Panc1 (cell line): ENCODE results near the gene IAPP. TPM values are rescaled to one million over a fixed set of nuclear protein-coding genes. Genes with fewer than 3 reads are reported as not detected.

Experiments
- ATAC-seq: fragments of 200-7000 bp; cut with Tn5 transposase; 2 replicates; pipeline ENCODE4 v1.9.1; 2020; ENCODE audit warnings: mild to moderate bottlenecking, moderate library complexity
- BruUV-seq: library from RNA; stranded (reverse); fragments of 400-500 nt; replicated peaks from 2 replicates; lab custom pipeline; 2021; lab: Mats Ljungman, UMichigan
- CTCF ChIA-PET: fragments of 300-600 bp; sonication (Branson Sonifier 250); formaldehyde crosslinking; loops from one replicate; lab custom pipeline; 2022; ENCODE audit warnings: antibody characterized with exemption; lab: Charles Lee
- POLR2A ChIA-PET: fragments of 300-600 bp; sonication (Branson Sonifier 250); formaldehyde crosslinking; loops from one replicate; lab custom pipeline; 2022; ENCODE audit warnings: antibody characterized with exemption; lab: Charles Lee
- DNase-seq: peaks from one replicate; pipeline ENCODE4 v3.0.0-alpha.2; 2010; ENCODE audit warnings: low read depth, low spot score
- H3K27ac ChIP-seq: 2 replicates; pipeline ENCODE4 v1.5.1; 2011; ENCODE audit warnings: mild to moderate bottlenecking, low read length, inconsistent platforms
- H3K27me3 ChIP-seq: fragments of 200-500 bp; sonication (Bioruptor generic); 2 replicates; pipeline ENCODE4 v1.6.0; 2014; ENCODE audit warnings: low read length, inconsistent platforms; ENCODE audit not compliant: control insufficient read depth, insufficient read depth
- H3K36me3 ChIP-seq: fragments of 200-500 bp; sonication (Bioruptor generic); 2 replicates; pipeline ENCODE4 v1.5.1; 2014; ENCODE audit warnings: inconsistent platforms, mild to moderate bottlenecking, low read length, moderate library complexity; ENCODE audit not compliant: control insufficient read depth, insufficient read depth
- H3K4me1 ChIP-seq: 2 replicates; pipeline ENCODE4 v1.5.1; 2011; ENCODE audit warnings: inconsistent platforms, mild to moderate bottlenecking, low read length, moderate library complexity; ENCODE audit not compliant: control insufficient read depth, insufficient read depth
- H3K4me3 ChIP-seq, 2 experiments: 2 replicates each; pipeline ENCODE4 v1.5.1; 2011 to 2012; ENCODE audit warnings: low read depth in 2 of 2, low read length in 2 of 2, mild to moderate bottlenecking in 2 of 2, inconsistent platforms in 1 of 2, moderate library complexity in 1 of 2
- H3K9me3 ChIP-seq: fragments of 200-500 bp; sonication (Bioruptor generic); 2 replicates; pipeline ENCODE4 v1.5.1; 2014; ENCODE audit warnings: low read depth, mild to moderate bottlenecking, inconsistent platforms, low read length, moderate library complexity; ENCODE audit not compliant: control insufficient read depth, insufficient read depth
- POLR2AphosphoS5 ChIP-seq: IDR thresholded peaks from 2 replicates; pipeline ENCODE4 v1.6.1; 2012; ENCODE audit warnings: mild to moderate bottlenecking, low read depth, low read length, moderate library complexity
- SIN3A ChIP-seq: IDR thresholded peaks from 2 replicates; pipeline ENCODE4 v1.6.1; 2012; ENCODE audit warnings: low read depth, mild to moderate bottlenecking, low read length, moderate library complexity, borderline replicate concordance; ENCODE audit not compliant: insufficient read depth
- TCF7L2 ChIP-seq: IDR thresholded peaks from 2 replicates; pipeline ENCODE4 v1.6.1; 2011; ENCODE audit warnings: mild to moderate bottlenecking, low read depth, low read length, inconsistent platforms
- in situ Hi-C: cut with HindIII; loops from 2 replicates; pipeline ENCODE4 v1.10.0; 2016; ENCODE audit warnings: low sequenced_read_pairs, low pct_unique_long_range_greater_than_20kb
- intact Hi-C: fragments of 100-400 bp; cut with micrococcal nuclease; formaldehyde crosslinking; loops from one replicate; pipeline ENCODE4 v1.10.0; 2022; ENCODE audit not compliant: unreplicated experiment
- total RNA-seq: library from RNA; stranded (reverse); gene quantifications from one replicate; pipeline ENCODE4 v1.2.1, GENCODE V29; 2021; ENCODE audit not compliant: unreplicated experiment
- TF ChIP-seq, protein P1 (sequence below): fragments of 450-650 bp; IDR thresholded peaks from 2 replicates; pipeline ENCODE4 v1.5.1; 2017; ENCODE audit warnings: mild to moderate bottlenecking
- TF ChIP-seq, protein P2 (sequence below), 2 experiments: IDR thresholded peaks; 2 replicates each; pipeline ENCODE4 v1.6.1; 2011 to 2012; ENCODE audit warnings: low read depth in 2 of 2, control low read depth in 1 of 2, low read length in 1 of 2, mild to moderate bottlenecking in 1 of 2, moderate library complexity in 1 of 2; ENCODE audit not compliant: insufficient read depth in 1 of 2

Gene IAPP
- total RNA-seq, 1 experiment from 2014 or later: not detected

DNA sequence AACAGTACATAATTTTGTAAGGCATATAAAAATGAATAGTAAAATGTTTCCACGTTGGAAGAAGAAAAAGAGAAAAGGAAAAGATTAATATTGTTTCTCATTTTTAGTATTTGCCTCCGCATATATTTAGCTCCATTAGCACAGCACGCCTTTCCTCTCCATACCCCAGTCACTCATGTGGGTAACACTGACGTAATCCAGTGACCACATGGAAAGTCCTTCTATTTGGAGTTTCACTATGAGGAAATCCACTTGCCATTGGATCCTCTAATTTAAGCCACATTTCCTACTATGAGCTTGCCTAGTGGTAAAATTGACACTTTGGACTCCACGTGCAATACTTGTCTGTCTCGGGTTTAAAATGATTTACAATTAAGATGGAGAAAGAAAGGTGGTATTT is 32.3 kb upstream of the IAPP start:
- H3K27me3 ChIP-seq: no peaks in the 10 kb centered on the region
- BruUV-seq: no TSS peak
- no peak overlapping the region for H3K4me3 ChIP-seq
- ChIA-PET POLR2A (no interaction called here), CTCF (no interaction called here)
- ATAC-seq (no peak), DNase-seq (no peak)
- in situ Hi-C loops (no loop called here), intact Hi-C loops (no loop called here)
- H3K9me3 ChIP-seq: no peaks in the 10 kb centered on the region
- TF ChIP-seq, protein P1, sequence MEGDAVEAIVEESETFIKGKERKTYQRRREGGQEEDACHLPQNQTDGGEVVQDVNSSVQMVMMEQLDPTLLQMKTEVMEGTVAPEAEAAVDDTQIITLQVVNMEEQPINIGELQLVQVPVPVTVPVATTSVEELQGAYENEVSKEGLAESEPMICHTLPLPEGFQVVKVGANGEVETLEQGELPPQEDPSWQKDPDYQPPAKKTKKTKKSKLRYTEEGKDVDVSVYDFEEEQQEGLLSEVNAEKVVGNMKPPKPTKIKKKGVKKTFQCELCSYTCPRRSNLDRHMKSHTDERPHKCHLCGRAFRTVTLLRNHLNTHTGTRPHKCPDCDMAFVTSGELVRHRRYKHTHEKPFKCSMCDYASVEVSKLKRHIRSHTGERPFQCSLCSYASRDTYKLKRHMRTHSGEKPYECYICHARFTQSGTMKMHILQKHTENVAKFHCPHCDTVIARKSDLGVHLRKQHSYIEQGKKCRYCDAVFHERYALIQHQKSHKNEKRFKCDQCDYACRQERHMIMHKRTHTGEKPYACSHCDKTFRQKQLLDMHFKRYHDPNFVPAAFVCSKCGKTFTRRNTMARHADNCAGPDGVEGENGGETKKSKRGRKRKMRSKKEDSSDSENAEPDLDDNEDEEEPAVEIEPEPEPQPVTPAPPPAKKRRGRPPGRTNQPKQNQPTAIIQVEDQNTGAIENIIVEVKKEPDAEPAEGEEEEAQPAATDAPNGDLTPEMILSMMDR: no peak
- TF ChIP-seq POLR2AphosphoS5 (no peak), TCF7L2 (no peak), SIN3A (no peak)
- TF ChIP-seq, protein P2, sequence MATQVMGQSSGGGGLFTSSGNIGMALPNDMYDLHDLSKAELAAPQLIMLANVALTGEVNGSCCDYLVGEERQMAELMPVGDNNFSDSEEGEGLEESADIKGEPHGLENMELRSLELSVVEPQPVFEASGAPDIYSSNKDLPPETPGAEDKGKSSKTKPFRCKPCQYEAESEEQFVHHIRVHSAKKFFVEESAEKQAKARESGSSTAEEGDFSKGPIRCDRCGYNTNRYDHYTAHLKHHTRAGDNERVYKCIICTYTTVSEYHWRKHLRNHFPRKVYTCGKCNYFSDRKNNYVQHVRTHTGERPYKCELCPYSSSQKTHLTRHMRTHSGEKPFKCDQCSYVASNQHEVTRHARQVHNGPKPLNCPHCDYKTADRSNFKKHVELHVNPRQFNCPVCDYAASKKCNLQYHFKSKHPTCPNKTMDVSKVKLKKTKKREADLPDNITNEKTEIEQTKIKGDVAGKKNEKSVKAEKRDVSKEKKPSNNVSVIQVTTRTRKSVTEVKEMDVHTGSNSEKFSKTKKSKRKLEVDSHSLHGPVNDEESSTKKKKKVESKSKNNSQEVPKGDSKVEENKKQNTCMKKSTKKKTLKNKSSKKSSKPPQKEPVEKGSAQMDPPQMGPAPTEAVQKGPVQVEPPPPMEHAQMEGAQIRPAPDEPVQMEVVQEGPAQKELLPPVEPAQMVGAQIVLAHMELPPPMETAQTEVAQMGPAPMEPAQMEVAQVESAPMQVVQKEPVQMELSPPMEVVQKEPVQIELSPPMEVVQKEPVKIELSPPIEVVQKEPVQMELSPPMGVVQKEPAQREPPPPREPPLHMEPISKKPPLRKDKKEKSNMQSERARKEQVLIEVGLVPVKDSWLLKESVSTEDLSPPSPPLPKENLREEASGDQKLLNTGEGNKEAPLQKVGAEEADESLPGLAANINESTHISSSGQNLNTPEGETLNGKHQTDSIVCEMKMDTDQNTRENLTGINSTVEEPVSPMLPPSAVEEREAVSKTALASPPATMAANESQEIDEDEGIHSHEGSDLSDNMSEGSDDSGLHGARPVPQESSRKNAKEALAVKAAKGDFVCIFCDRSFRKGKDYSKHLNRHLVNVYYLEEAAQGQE (IDR thresholded peaks at IDR 0.05; ENCODE audit: insufficient read depth in 1 of 2, low read depth in 2 of 2, low read length in 1 of 2): no peak
- H3K4me1 ChIP-seq: no peaks in the 10 kb centered on the region
- H3K27ac ChIP-seq: no peak overlapping the region
- H3K36me3 ChIP-seq: no peaks in the 10 kb centered on the region

DNA sequence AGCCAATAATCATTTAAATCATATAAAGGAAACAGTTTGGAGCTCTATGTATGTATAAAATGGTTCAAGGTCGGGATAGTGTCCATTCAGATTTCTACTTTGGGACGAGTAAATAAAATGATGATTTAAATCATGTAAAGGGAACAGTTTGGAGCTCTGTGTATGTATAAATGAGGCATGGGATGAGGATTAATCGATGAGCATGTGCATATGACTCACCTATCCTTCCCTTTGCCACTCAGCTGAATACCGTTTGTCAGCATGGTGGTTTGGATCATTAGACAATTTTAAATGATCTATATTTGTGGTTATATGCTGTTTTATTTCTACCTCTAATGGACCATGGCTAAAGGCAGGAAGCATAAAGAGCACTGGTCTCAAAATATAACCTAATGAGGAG is 30.9 kb upstream of the IAPP start:
- TF ChIP-seq, protein P2 (IDR thresholded peaks at IDR 0.05; ENCODE audit: insufficient read depth in 1 of 2, low read depth in 2 of 2, low read length in 1 of 2): no peak
- TF ChIP-seq SIN3A (no peak), TCF7L2 (no peak), POLR2AphosphoS5 (no peak)
- TF ChIP-seq, protein P1: no peak
- Histone ChIP-seq H3K27me3 (no peaks in the 10 kb centered on the region), H3K4me1 (no peaks in the 10 kb centered on the region), H3K27ac (no peak overlapping the region), H3K9me3 (no peaks in the 10 kb centered on the region), H3K36me3 (no peaks in the 10 kb centered on the region), H3K4me3 (no peak overlapping the region)
- no TSS peak for BruUV-seq
- ATAC-seq (no peak), DNase-seq (no peak)
- in situ Hi-C loops: no loop called here
- ChIA-PET POLR2A (no interaction called here), CTCF (no interaction called here)
- intact Hi-C loops: no loop called here
